GM13977 (cell line): ENCODE data around the gene TRIM66.

Source experiments
- DNase-seq: peaks from one replicate; pipeline ENCODE4 v3.0.0; 2012; ENCODE audit warnings: low spot score
- CTCF ChIP-seq: IDR thresholded peaks from 2 replicates; pipeline ENCODE4 v1.5.1; 2012; ENCODE audit warnings: mild to moderate bottlenecking, control low read depth; ENCODE audit not compliant: insufficient read depth; ENCODE audit errors: extremely low read depth, missing control alignments
- in situ Hi-C: fragments of 300-500 bp; cut with MboI; formaldehyde crosslinking; loops from one replicate; pipeline ENCODE4 v1.12.0; 2022; ENCODE audit warnings: low sequenced_read_pairs, low pct_unique_long_range_greater_than_20kb, mixed read lengths, inconsistent platforms; ENCODE audit not compliant: unreplicated experiment

TRIM66 gene

GRCh38 chr11:8598506-8598905 lies 84.0 kb downstream of the TRIM66 start:
- in situ Hi-C loops, result no loop called here
- TF ChIP-seq CTCF, result no peak
- DNase-seq, result no peak

DNA sequence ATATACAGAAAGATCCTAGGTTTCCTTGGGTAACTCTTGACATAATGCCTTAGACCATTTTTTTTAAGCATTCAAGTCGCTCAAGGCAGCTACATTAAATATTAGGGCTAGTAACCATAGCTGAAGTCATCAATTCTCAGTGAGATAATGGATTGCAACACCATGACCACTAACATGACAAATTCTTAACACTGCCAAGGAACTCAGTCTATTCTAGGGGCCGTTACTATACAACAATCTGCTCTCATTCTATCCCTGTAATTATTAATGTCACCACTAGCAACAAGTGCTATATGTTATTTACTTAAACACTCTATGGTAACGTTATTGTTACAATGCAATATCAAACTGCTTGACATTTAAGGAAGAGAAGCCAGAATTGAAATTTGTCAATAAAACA lies 85.3 kb downstream of the TRIM66 start:
- DNase-seq, result no peak

DNA sequence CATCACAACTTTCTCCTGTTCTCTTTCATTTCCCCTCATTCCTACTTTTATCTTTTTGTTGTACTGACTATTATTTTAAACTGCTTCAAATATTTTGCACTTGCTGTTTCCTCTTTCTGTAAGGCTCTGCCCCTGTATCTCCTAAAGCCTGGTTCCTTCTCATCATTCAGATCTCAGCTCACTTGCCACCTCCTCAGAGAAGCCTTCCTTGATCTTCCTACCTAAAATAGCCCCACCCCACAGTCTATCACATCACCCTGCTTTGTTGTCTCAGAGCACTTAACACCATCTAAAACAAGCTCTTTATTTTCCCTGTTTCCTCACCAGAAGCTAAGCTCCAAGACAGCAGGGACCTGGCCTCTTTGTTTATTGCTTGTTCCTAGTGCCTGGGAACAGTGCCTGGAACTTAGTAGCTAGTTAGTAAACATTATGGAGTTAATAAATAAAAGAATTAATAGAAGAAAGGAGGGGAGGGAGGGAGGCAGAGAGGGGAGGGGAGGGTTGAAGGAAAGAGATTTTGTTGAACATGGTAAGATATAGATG lies 85.9 kb downstream of the TRIM66 start:
- TF ChIP-seq CTCF, result no peak
- in situ Hi-C loops, result no loop called here
- no peak for DNase-seq

More for the DNA sequence above, 85.3 kb downstream of the TRIM66 start:
- TF ChIP-seq CTCF, result no peak
- in situ Hi-C loops, result no loop called here

DNA sequence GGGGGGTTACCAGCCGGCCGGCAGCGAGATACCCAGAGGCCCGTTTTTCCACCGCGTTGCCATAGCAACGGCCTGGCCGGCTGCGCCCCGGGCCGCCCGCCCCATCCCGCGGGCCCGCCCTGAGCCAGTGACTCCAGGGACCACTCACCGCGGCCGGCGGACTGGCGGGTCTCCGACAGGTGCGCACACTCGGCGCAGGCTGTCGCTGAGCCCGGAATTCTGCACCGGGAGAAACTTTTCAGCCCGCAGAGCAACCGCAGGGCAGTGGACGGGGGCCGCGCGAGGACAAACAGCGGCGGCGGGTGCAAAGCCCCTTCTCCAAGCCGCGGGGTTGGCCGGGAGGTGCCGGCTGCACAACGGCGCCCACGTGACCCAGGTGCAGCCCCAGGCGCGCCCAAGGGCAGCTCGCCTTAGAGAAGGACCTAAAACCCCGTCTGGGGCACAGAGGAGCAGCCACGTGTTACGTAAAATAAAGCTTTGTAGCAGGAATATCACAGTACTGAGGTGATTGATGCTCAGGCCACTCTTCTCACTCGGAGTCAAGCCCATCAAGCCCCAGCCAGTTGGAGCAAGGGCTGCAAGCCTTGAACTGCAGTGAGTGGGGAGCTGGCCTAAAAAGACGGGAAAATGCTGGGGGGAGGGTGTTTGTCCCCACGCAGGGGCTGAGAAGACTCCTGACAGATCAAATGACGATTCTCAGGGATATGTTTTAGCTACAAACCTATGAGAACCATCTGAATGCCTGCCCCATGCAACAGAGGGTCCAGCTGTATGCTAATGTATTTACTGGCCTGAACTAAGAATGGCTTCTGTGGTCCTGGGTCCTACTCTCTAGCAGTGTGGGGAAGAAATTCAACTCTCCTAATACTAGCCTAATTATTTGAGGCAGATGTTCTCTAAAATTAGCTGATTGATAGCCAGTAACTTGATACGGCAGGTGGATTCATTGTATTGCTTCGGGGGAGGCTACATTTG lies 88.2 kb downstream of the TRIM66 start, which contains the start of gene STK33:
TSS of gene STK33 (minus strand) at position 294 of the 975 bp plus-strand sequence. CDS start 119,323 bp downstream, outside the sequence.
- in situ Hi-C loops, result no loop called here
- peak; percentile 91 for DNase-seq
- TF ChIP-seq CTCF, result no peak

DNA sequence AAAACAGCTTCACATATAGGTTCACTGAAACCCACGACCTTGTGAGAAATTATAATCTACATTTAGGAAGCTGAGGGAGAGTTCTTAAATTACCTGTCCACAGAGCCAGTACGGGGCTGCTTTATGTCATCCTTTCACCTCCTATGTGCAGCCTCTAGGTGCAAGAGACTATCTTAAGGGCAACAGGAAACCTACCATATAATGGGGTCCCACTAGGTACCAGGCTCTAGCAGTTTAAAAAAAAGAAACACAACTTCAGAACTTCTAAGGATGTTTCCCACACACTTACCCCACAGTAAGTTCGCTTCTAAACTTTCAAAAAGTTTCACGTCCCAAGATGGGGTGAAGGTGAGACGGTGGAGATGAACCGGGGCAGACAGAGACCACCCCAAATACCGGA lies 89.0 kb downstream of the TRIM66 start:
- no peak for TF ChIP-seq CTCF
- peak; percentile 46 for DNase-seq
- in situ Hi-C loops, result no loop called here

GRCh38 chr11:8587915-8588314 lies 94.5 kb downstream of the TRIM66 start:
- no peak for DNase-seq
- in situ Hi-C loops, result no loop called here
- TF ChIP-seq CTCF, result no peak
